Brain microvascular endothelial cell (primary cell): ENCODE results near the gene FOXF2.

ENCODE experiments used
- DNase-seq: peaks from one replicate; pipeline ENCODE4 v3.0.0-alpha.2; 2020
- H3K27ac ChIP-seq: fragments of 250-450 bp; sonication (Bioruptor Pico); 2 replicates; pipeline ENCODE4 v1.5.1; 2020; ENCODE audit warnings: mild to moderate bottlenecking, moderate library complexity
- H3K27me3 ChIP-seq: fragments of 250-450 bp; sonication (Bioruptor Pico); replicated peaks from 2 replicates; pipeline ENCODE4 v1.5.1; 2020; ENCODE audit warnings: mild to moderate bottlenecking
- H3K36me3 ChIP-seq: fragments of 250-450 bp; sonication (Bioruptor Pico); replicated peaks from 2 replicates; pipeline ENCODE4 v1.5.1; 2020; ENCODE audit warnings: mild to moderate bottlenecking
- H3K4me3 ChIP-seq: 2 replicates; pipeline ENCODE4 v1.5.1; 2011; ENCODE audit warnings: low read depth, mild to moderate bottlenecking, control low read depth, low read length, moderate library complexity
- in situ Hi-C: cut with HindIII; loops from 2 replicates; pipeline ENCODE4 v1.10.0; 2017; ENCODE audit warnings: low sequenced_read_pairs, low pct_ligation_motif_present
- TF ChIP-seq, protein P1 (sequence below): IDR thresholded peaks from 2 replicates; pipeline ENCODE4 v1.5.1; 2011; ENCODE audit warnings: low read depth, mild to moderate bottlenecking, moderate library complexity, low read length, control low read depth, inconsistent platforms; ENCODE audit errors: missing control alignments

FOXF2 gene

DNA sequence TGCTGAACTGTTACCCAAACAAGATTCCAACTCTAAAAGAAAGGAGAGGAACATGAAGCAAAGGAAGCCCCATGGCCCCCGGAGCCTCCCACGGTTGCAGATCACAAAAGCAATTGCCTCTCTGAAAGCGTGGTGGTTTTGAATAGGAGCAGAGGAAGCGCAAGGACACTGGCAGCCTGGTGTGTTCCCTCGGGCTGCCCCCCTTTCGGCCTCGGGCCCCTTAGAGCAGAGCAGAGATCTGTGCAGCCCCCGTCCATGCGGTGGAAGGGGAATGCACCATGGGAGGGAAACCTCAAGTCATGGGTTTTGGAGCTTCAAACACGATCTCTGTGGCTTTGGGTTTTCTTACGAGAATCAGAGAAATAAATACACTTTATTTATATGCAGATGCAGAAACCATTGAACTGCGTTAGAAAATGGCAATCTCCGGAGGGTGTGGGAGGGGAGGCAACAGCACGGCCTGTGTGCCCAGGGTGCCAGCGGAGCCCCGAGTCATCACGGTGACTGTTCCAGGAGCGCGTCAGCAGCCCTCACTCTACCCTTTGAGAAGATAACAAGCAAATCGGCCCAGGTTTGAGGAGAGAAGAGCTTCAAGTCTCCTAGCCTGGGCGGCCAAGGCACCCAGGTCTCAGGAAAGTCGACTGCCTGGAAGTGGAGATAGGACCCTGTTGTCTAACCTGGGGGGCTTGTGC is 20.5 kb downstream of the FOXF2 start:
- Histone ChIP-seq H3K4me3 (no peak overlapping the region), H3K36me3 (no peaks in the 10 kb centered on the region), H3K27ac (no peak overlapping the region), H3K27me3 (no peaks in the 10 kb centered on the region)
- TF ChIP-seq, protein P1, sequence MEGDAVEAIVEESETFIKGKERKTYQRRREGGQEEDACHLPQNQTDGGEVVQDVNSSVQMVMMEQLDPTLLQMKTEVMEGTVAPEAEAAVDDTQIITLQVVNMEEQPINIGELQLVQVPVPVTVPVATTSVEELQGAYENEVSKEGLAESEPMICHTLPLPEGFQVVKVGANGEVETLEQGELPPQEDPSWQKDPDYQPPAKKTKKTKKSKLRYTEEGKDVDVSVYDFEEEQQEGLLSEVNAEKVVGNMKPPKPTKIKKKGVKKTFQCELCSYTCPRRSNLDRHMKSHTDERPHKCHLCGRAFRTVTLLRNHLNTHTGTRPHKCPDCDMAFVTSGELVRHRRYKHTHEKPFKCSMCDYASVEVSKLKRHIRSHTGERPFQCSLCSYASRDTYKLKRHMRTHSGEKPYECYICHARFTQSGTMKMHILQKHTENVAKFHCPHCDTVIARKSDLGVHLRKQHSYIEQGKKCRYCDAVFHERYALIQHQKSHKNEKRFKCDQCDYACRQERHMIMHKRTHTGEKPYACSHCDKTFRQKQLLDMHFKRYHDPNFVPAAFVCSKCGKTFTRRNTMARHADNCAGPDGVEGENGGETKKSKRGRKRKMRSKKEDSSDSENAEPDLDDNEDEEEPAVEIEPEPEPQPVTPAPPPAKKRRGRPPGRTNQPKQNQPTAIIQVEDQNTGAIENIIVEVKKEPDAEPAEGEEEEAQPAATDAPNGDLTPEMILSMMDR, result no peak
- in situ Hi-C loops, result no loop called here
- no peak for DNase-seq

DNA sequence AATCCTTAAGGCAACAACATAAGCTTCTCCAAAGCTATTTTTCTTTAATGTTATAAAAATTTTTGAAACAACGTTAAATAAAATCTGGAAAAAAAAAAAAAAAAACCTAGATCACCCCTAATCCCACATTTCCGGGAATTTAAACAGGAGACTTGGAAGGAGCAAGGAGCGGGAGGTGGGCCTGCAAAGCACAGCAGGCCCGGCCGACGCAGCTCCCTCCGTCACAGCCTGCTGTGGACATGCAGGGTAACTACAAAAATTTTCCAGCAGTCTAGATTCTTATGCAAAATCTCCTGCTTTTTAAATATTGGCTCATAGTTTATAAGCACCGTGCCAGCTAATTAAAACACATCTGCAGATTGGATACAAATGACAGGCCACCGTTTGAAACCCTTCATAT is 23.5 kb downstream of the FOXF2 start:
- TF ChIP-seq, protein P1, result no peak
- Histone ChIP-seq H3K4me3 (no peak overlapping the region), H3K36me3 (no peaks in the 10 kb centered on the region), H3K27ac (no peak overlapping the region), H3K27me3 (no peaks in the 10 kb centered on the region)
- DNase-seq, result no peak
- in situ Hi-C loops, result no loop called here

DNA sequence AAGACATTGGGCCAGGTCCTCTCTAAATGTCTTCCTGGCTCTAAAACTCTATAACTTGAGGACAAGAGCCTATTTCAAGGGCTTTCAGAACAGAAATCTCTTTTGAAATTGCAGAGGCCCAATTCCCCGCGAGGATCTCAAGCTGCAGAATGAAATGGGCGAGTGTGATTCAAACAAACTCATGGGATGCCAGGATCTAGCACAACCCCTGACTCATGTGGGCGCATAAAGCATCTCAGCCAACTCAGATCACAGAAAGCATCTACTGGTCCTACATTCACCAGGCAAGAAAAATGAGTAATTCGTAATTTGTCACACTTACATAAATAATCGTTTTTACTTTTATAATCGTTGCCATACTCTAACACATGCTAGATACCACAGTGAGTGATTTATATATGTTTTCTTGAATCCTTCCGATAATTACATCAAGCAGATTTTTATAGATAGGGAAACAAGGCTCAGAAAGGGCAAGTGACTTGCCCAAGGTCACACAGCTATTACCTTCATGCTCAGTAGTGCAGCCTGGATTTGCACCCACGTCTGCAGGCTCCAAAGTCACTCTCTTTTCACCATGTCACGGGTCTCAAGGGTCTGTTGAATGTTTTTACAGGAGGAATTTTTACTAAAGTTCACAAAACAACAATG is 26.2 kb downstream of the FOXF2 start:
- H3K27ac ChIP-seq, result no peak overlapping the region
- no peaks in the 10 kb centered on the region for H3K36me3 ChIP-seq
- no peaks in the 10 kb centered on the region for H3K27me3 ChIP-seq
- DNase-seq, result no peak
- in situ Hi-C loops, result no loop called here
- TF ChIP-seq, protein P1, result no peak
- no peak overlapping the region for H3K4me3 ChIP-seq

DNA sequence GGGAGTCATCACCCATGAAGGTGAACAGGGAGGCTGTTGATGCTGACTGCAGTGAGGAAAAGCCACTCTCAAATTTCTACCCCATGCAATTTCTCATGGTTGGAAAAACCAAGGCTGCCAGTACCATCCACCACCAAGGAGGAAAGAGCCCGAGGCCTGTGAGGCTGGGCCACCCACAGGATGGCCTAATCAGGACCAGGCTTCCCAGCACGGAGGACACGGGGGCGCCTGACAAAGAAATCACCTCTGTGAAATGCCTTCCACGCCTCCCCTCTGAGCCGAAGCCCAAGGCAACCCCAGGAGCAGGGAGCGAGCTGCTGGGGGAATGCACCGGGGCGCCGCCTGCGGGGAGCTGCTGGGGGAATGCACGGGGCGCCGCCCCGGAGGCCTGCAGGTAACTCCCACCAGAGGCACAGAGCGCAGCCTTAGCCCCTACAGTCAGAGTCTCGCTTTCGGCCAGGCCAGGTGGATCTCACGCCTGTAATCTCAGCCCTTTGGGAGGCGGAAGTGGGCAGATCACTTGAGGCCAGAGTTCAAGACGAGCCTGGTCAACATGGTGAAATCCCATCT is 26.9 kb downstream of the FOXF2 start:
- Histone ChIP-seq H3K27ac (no peak overlapping the region), H3K27me3 (no peaks in the 10 kb centered on the region), H3K36me3 (no peaks in the 10 kb centered on the region), H3K4me3 (no peak overlapping the region)
- no peak for DNase-seq
- in situ Hi-C loops, result no loop called here
- TF ChIP-seq, protein P1, result no peak

DNA sequence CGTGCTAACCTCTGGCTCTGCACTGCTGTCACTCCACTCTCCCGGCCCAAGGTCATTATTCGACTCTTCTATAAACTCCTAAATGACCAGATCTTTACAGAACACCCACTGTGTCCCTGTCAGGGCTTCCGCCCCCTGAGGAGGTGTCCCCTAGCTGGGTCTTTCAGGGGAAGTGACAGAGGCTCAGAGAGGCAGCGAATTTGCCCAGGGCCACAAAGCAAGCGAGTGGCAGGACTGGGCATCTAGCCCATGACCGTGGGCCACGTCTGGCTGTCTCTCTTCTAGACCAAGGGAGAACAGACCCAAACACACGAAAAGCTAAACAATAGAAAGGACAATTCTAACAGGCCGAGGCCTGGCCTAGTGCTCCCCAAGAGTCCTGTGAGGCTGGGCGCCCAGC is 27.4 kb downstream of the FOXF2 start:
- Histone ChIP-seq H3K27me3 (no peaks in the 10 kb centered on the region), H3K27ac (no peak overlapping the region), H3K36me3 (no peaks in the 10 kb centered on the region), H3K4me3 (no peak overlapping the region)
- in situ Hi-C loops, result no loop called here
- DNase-seq, result no peak
- TF ChIP-seq, protein P1, result no peak
